ENCODE data around the gene GINS2. TPM values are rescaled to one million over a fixed set of nuclear protein-coding genes. Genes with fewer than 3 reads are reported as not detected.

Gene GINS2
- total and polyA plus RNA-seq, 2 of the 4 experiments (the other 2 are of a cell fraction), result 12.0 to 13.4 TPM

GRCh38 chr16:85695196-85696128 is 6.7 kb upstream of the GINS2 start:
- in situ Hi-C loops (cut with MboI; ENCODE audit: low sequenced_read_pairs) (no loop called here), intact Hi-C loops (cut with micrococcal nuclease) (no loop called here), dilution Hi-C loops (cut with HindIII; ENCODE audit: low sequenced_read_pairs, unreplicated experiment) (no loop called here)
- Histone ChIP-seq H3K23ac (ENCODE audit: low read depth, low read length) (no peak overlapping the region), H4K20me1 (ENCODE audit: insufficient read depth, low read length) (no peaks in the 10 kb centered on the region; the same call in 1 of the 2 replicates), H4K91ac (ENCODE audit: insufficient read depth, low read depth, low read length) (no peak overlapping the region), H2BK20ac (ENCODE audit: low read depth, low read length) (no peak overlapping the region), H3K27me3 (ENCODE audit: control insufficient read depth, insufficient read depth, low read length) (peaks cover 36% of the 10 kb centered on the region), H3K4me1 (ENCODE audit: control insufficient read depth, insufficient read depth, low read length) (0 out of 2 replicates have a peak, but pooled peaks cover 3% of the 10 kb centered on the region), H4K5ac (ENCODE audit: low read depth, low read length) (no peak overlapping the region), H3K4me3 (ENCODE audit: insufficient read depth, low read depth, low read length) (no peak overlapping the region), H3K18ac (ENCODE audit: low read depth, low read length) (no peak overlapping the region), H3K27ac (ENCODE audit: insufficient read depth, low read length) (no peak overlapping the region), H3K36me3 (ENCODE audit: control insufficient read depth, insufficient read depth, low read length) (no peaks in the 10 kb centered on the region), H3K79me1 (ENCODE audit: low read depth in 1 of 2, low read length in 2 of 2) (no peaks in the 10 kb centered on the region), H3K14ac (replicated peaks; ENCODE audit: low read depth, low read length) (no peak overlapping the region), H3K9me1 (ENCODE audit: insufficient read depth, low read length) (no peaks in the 10 kb centered on the region), H3K9me3 (ENCODE audit: control insufficient read depth, insufficient read depth, low read length) (no peaks in the 10 kb centered on the region), H2AFZ (replicated peaks; ENCODE audit: low read length, poor library complexity) (no peak overlapping the region), H2BK15ac (ENCODE audit: low read depth, low read length) (no peak overlapping the region), H2BK5ac (ENCODE audit: low read depth, low read length, poor library complexity, severe bottlenecking) (no peak overlapping the region), H4K8ac (ENCODE audit: low read depth in 2 of 2, low read length in 2 of 2) (no peak overlapping the region), H2AK9ac (replicated peaks; ENCODE audit: low read depth, low read length, poor library complexity) (no peak overlapping the region), H3K4me2 (ENCODE audit: low read depth, low read length) (no peak overlapping the region), H2AK5ac (ENCODE audit: low read depth, low read length) (no peak overlapping the region), H2BK120ac (ENCODE audit: low read depth, low read length) (no peak overlapping the region), H3K4ac (ENCODE audit: low read depth, low read length) (no peak overlapping the region), H3K9ac (ENCODE audit: low read depth, low read length) (no peak overlapping the region), H3K56ac (ENCODE audit: extremely low read depth, insufficient read depth, low read length) (no peak overlapping the region)
- no TSS peak for BruUV-seq (replicated peaks)
- DNase-seq (no peak), ATAC-seq (ENCODE audit: low read depth) (no peak)
- TF ChIP-seq MAZ (IDR thresholded peaks at IDR 0.05; ENCODE audit: borderline replicate concordance, low read depth, low read length) (no peak), BHLHE40 (IDR thresholded peaks at IDR 0.05; ENCODE audit: low read depth, low read length) (no peak), SMC3 (IDR thresholded peaks at IDR 0.05; ENCODE audit: low read depth, low read length) (no peak), RCOR1 (IDR thresholded peaks at IDR 0.05; ENCODE audit: insufficient replicate concordance, low read length) (no peak), FOS (IDR thresholded peaks at IDR 0.05; ENCODE audit: low read depth, low read length) (no peak), CHD1 (IDR thresholded peaks at IDR 0.05; ENCODE audit: low read depth, low read length) (no peak), RAD21 (IDR thresholded peaks at IDR 0.05; ENCODE audit: low read length) (no peak), CTCF (conservative IDR thresholded peaks at IDR 0.05; ENCODE audit: low read depth, low read length) (no peak), NFE2L2 (IDR thresholded peaks at IDR 0.05; ENCODE audit: low read depth, low read length) (no peak)
- 61% methylated on average over 11 of the region's 24 CpGs; no CpG with 5 or more reads in 1 of the 2 experiments for WGBS, 2 experiments (ENCODE audit: extremely low coverage in 2 of 2, insufficient read length in 1 of 2)
- POLR2A ChIA-PET (ENCODE audit: unreplicated experiment), result no interaction called here
- CTCF ChIA-PET, result no interaction called here
